Measurements from ENCODE around the gene TSPAN3. TPM values are rescaled to one million over a fixed set of nuclear protein-coding genes. Genes with fewer than 3 reads are reported as not detected.

Gene TSPAN3
- total RNA-seq, 1 donor from 2014 or later: 60.8 TPM

DNA sequence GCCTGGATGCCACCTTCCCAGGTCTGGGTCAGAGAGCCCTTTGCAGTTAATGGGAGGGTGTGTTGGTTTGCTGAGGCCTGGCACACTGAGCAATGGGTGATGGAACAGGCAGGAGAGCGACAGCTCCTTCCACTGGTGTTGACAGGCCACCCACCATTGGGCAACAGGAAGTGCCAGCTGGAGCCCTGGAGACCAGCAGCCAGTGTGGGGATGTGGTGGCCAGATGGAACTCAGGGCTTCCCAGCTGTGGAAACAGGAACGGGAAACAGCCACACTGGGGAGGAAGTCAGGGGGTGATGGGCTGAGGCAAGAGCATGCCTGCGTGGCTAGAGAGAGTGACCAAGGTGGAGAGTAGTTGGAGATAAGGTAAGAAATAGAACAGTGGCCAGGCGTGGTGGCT lies 66.7 kb downstream of the TSPAN3 start:
- ATAC-seq: peak; percentile 10

DNA sequence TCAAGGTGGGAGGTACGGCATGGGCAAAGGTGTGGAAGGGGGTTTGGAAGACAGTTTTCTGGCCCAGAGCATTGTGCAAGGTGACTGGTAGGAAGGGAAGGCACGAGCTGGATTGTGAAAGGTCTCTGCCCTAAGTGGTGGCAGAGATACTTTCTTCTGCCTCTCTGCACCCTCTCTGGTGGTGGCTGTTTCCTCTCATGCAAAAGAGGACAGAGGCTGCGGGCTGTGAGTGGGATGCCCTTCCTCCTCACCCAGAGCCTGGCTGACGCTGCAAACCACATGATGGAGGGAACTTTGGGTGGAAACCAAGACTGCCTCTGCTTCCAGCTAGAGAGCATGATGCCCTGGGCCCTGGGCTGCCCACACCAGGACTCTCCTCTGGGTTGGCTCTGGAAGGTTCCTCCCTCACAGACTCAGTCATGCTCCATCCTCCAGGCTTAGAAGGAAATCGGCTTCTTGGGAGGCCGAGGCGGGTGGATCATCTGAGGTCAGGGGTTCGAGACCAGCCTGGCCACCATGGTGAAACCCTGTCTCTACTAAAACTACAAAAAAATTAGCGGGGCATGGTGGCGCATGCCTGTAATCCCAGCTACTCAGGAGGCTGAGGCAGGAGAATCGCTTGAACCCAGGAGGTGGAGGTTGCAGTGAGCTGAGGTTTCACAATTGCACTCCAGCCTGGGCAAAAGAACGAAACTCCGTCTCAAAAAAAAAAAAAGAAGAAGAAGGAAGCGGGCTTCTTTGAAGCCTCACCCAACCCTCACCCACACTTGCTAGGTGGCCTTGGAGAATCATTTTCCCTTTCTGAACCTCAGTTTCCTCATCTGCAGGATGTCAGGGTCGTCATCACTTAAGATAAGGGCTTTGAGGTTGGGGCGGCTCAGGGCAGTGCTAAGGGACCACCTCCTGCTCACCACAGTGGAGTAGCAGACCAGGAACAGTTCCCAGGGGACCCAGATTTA lies 67.7 kb downstream of the TSPAN3 start:
- peak; percentile 57 for ATAC-seq

DNA sequence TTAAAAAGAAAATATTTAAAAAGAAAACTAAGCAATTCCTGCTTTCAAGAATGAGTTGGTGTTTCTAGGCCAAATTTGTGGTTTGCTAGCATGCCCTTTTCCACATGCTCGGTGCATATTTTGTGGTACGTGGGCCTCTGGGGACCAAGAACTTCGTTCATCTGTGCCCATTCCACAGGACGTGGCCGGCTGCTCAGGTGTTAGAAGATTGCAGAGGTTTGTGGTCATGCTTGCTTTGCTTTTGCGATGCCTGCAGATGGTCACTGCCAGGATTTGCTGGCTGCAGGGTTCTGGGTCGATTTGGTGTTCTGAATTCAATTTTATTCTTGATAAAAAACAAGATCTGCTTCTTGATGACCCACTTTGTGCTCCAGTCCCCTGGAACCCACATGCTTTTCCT lies 68.5 kb downstream of the TSPAN3 start:
- no peak for ATAC-seq

DNA sequence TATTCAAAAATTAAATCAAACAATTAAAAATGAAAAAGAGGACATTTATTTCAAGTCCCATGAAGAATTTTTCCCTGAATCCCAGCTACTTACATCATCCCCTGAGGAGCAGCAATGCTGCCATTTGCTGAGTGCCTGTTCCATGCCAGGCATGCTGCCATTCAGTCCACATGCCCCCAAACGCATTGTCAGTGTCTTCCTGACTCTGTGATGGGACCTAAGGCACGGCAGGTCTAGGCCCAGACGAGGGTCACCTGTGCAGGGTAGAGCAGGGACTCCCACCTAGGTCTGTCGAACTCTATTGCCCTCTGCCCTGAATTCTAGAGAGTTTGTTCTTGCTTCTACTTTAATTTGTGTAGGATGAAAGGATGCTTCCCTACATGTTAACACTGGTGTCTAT lies 68.9 kb downstream of the TSPAN3 start:
- ATAC-seq: no peak

DNA sequence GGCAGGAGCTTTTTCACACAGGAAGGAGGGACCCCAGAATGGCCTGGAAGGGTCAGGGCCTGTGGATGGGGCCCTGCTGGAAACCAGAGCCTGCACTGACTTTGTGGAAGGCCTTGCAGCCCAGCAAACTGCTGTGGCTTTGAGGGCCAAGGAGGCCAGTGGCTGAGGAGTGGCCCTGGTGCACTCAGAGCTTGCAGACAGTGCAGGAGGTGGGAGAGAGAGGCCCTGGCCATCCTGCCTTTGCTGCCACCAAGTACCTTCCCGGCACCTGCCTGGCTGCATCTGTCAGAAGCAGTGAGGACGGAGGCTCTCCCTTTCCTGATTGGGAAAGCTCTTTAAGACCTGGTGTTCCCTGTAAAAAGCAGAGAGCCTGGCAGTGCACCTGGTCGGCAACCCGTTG lies 69.6 kb downstream of the TSPAN3 start:
- ATAC-seq: no peak

DNA sequence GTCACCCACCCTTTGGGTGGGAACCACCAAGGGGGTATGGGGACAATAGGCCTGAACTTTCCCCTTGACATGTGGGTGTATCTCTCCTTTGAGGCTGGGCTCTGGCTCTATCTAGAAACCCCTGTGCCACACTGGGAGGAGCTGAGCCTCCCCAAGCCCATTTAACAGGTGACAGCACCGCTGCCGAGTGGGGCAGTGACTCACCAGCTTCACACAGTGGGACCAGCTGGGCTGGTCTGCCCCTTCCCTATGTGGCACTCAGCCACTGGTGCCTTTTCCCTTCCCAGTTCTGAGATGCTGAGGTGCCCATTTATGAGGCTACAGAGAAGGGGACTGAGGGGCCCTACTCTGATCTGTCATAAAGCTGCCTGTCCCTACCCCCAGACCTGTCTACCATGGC lies 70.9 kb downstream of the TSPAN3 start:
- ATAC-seq: no peak

DNA sequence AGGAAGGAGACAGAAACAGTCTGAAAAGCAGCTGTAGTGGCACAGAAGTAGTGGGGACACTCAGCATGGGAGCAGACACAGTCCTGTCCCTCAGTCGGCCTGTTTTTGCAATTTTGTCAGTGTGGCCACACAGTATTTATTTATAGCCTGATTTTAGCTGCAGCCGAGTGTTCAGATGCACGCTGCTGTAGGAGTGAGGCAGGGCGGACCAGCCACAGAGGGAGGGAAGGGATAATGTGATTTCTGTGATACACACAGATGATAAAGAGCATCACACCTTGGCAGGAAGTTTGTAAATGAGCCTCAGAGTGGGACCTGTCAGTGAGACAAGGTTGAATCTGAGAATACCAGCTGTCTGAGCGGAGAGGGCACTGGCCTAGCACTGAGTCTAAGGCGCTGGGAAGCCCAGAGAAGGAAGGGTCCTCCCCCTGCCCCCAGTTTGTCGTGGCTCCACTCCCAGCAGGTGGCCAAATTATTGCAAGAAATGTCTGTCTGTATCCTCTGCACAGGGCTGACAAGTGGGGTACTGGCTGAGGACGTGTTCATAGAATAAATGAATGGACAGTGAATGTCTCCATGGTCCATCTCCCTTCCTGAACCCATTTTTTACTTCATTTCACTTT lies 72.1 kb downstream of the TSPAN3 start:
- no peak for ATAC-seq

DNA sequence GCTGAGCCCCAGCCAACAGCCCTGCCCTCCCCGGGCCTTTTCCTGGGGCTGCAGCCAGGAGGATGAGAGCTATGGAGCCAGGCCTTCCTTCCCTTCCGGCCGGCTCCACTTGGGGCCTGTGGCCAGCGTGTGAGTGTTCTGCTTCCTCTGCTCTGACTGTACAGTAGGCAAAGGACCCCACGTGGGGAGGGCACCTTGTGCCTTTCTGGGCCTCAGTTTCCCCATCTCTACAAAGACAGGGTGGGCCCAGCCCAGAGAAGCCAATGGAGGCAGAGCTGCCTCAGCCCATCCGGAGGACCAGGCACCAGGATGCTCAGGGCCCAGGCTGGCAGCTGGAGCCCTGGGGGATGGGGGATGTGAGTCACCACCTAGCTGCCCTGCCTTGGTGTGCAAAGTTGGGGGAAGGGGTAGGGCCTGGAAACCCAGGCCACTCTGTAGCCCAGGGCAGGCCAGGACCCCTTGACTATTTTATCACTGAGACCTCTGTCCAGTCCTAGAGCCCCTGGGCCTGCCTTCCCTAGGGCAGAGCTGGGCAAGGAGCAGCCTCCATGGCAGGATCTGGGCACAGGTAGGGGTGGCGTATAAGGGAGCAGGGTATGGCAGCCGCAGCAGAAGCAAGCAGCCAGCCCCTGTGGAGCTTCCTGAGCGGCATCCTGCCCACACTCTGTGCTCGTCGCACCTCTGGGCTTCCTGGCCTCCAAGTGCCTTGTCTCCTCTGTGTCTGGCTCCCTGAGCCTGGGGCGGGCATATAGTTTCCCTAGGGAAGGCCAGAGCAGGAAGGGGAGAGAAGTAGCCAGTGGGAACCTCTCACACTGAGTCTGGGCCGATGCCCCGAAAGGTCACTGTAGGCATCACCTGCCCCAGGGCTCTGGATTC lies 74.1 kb downstream of the TSPAN3 start:
- ATAC-seq: peak; percentile 7

DNA sequence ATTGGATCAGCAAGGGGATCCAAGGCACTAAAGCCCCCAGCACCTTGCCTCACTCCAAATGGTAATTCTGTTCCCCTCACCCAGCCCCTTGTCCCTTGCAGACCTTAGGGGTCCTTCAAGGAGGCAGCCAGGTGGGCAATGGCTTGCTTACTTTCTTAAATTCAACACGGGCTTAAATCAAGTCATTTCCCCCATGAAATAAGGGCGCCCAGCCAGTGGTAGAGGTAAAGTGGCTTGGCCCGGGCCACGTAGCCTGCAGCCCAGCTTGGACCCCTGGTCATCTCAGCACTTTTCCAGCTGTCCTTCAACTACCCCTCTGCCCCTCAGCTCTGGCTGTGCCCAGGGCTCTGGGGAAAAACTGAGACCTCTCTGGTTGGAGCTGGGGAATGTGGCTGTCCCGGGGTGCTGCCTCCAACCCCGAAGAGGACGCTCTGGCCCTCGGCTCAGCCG lies 74.8 kb downstream of the TSPAN3 start:
- no peak for ATAC-seq

DNA sequence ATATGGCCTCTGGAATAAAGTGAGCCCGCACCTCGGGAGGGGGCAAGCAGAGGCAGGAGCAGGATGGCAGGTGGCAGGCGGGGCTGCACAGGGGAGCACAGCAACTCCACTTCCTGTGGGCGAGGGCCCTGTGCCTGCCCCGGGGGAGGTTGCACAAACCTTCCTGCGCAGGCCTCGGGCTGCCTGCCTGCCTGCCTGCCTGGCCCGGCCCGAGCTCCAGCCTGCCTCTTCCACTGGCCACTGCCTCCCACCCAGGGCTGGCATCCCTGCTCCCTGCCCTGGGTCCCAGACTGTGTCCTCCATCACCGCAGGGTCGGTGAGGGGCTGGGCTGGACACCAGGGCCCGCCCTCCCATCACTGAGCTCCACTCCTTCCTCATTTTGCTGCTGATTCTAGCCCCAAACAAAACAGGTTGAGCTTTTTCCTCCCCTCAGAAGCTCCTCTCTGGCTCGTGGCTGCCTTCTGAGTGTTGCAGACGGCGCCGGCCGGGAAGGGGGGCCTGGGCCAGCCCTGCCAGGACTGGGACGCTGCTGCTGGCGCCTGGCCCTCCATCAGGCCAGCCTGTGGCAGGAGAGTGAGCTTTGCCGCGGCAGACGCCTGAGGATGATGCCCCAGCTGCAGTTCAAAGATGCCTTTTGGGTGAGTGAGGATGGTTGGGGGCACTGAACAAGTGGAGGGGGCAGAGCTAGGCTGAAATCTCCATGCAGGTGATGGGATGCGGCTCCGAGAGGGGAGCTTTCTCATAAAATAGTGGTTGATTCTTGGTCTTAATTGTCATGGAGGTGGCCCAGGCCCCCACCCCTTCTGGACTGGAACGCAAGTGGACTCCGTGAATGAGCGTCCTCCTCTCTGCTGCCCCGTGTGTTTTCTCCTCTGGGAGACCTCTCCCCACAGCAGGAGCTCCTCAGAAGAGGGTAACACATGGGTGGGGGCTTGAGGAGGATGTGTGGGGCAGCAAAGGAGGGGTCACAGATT lies 75.7 kb downstream of the TSPAN3 start, which contains the start of gene PSTPIP1:
TSS of gene PSTPIP1 (plus strand) at position 156 of the 975 bp plus-strand sequence. CDS start at position 604, 448 bp downstream.
- peak; percentile 71 for ATAC-seq

DNA sequence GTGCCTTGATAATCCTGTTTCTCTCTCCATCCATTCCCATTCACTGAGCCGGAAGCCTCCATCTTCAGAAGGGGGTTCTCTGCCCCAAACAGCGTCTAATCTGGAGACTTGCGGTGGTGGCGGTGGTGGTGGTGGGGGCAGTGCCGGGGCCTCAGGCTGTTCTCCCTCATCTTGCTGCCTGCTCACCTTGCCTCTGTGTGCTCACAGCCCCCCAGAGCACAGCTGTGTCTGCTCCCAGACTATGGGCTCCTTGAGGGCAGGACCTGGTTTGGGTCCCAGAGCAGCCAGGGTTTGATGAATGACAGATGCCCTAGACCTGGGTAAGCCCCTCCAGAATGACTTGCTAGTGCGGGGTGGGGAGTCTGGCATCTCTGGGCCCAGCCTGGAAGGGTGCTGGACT lies 76.4 kb downstream of the TSPAN3 start:
- ATAC-seq: no peak

DNA sequence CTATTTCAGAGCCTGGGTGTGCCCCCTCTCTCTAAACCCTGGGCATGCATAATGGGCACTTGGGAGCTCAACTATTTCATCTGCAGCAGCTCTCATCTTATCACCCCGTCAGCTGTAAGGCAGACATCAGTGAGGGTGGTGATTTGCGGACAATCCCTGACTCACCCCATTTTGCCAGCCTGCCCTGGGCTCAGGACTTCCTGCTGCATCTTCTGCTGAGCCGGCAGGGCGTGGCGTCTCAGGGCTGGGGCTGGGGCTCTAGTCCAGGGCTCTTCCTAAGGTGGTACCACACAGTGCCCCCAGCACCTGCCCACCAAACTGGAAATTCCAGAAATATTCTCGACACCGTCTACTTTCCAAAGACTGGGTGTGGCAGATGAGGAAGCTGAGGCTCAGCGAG lies 76.9 kb downstream of the TSPAN3 start:
- ATAC-seq: peak; percentile 73

DNA sequence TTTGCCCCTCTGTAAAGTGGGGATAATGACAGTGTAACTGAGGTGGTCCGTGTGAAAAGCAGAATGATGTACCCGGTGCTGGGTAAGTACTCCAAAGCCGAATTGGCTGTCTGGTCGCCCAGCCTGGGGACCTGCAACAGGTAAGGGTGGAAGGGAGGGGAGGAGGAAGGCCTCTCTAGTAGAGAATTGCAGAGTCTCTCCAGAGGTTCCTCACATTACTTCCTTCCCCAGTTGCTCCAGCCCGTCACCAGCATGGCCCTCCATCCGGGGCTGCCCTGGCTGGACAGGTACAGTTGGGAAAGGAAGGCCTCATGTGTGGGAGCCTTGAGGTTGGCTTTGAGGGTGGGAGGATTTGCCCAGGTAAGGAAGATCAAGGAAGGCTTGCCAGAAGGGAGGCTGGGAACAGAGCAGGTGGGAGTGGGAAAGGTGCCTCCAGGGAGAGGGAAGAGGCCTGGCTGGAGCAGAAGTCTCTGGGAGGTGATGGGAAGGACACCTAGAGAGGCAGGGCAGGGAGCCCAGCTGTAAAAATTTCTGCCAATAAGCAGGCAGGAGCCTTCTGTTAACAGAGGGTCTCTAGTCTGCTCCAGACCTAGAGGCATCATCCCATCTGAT lies 77.7 kb downstream of the TSPAN3 start:
- ATAC-seq: no peak

DNA sequence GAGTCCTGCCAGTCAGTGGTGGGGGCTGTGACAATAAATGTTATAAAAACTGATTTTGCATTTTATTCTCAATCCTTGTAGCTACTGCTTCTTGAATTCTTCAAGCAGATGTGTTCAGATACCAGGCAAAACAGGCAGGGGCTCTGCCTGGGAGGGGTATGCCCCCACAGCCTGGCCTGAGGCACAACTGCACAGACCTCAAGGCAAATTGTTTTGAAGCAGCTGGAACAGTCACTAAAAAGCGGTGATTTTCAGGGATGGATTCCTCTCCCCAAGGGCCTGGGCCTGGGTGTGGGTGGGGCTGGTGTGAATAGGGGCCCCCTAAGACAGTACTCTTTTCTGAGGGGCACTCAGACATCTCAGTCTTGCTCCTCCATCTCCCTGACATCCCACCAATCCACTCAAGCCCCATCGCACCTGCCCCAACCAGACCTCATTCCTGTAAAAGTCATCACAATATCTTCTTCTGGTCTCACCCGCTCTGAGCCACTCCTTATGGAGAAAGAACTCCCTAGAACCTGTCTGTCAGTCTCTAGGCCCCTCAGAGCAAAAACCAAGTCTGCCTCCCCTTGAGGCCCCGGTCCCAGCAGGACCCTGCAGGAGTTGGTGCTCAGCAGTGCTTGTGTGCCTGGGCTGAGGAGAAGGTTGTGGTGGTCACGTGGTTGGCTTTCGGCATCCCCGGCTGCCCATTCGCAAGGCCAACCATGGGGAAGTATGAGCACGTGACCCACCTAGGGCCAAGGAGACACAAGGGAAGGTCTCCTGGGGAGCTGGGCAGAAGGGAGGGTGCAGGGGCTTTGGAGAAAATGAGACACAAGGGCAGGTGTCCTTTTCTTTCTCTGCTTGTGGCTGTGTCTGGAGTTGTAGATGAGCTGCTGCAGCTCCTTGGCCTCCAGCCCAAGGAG lies 78.9 kb downstream of the TSPAN3 start:
- ATAC-seq: no peak

Other genes with a start within 250 kb of the TSPAN3 start
- gene SCAPER, start 165.8 kb downstream of the TSPAN3 start, total RNA-seq: 19.5 TPM
- gene RCN2, start 139.4 kb downstream of the TSPAN3 start, total RNA-seq: 25.0 TPM
- gene PSTPIP1, start 76.0 kb downstream of the TSPAN3 start, total RNA-seq: 1.3 TPM

Measured in esophagus mucosa (tissue), 1 donor.